ENCODE data around the gene EDNRA.

Gene EDNRA

GRCh38 chr4:147547314-147548056 is 66.6 kb downstream of the EDNRA start:
- no peak overlapping the region for H3K4me3 ChIP-seq (ENCODE audit: low read length)
- no peak for TF ChIP-seq CTCF (conservative IDR thresholded peaks at IDR 0.05; ENCODE audit: low read depth, low read length)
- no peak for DNase-seq (ENCODE audit: low read depth)

GRCh38 chr4:147548256-147548655 is 67.4 kb downstream of the EDNRA start:
- TF ChIP-seq CTCF (conservative IDR thresholded peaks at IDR 0.05; ENCODE audit: low read depth, low read length), result no peak
- H3K4me3 ChIP-seq (ENCODE audit: low read length), result no peak overlapping the region
- DNase-seq (ENCODE audit: low read depth), result no peak

GRCh38 chr4:147550626-147551246 is 69.8 kb downstream of the EDNRA start:
- TF ChIP-seq CTCF (conservative IDR thresholded peaks at IDR 0.05; ENCODE audit: low read depth, low read length), result no peak
- H3K4me3 ChIP-seq (ENCODE audit: low read length), result no peak overlapping the region
- DNase-seq (ENCODE audit: low read depth), result peak; percentile 77

GRCh38 chr4:147560625-147561024 is 79.7 kb downstream of the EDNRA start:
- TF ChIP-seq CTCF (conservative IDR thresholded peaks at IDR 0.05; ENCODE audit: low read depth, low read length), result no peak
- no peak overlapping the region for H3K4me3 ChIP-seq (ENCODE audit: low read length)
- no peak for DNase-seq (ENCODE audit: low read depth)

- TF ChIP-seq CTCF (conservative IDR thresholded peaks at IDR 0.05; ENCODE audit: low read depth, low read length), result no peak
- H3K4me3 ChIP-seq (ENCODE audit: low read length), result no peak overlapping the region
- DNase-seq (ENCODE audit: low read depth), result no peak
Observed at GRCh38 chr4:147566762-147567161, 85.9 kb downstream of the EDNRA start.

- no peak for DNase-seq (ENCODE audit: low read depth)
- H3K4me3 ChIP-seq (ENCODE audit: low read length), result no peak overlapping the region
- TF ChIP-seq CTCF (conservative IDR thresholded peaks at IDR 0.05; ENCODE audit: low read depth, low read length), result no peak
Observed at GRCh38 chr4:147567276-147567675, 86.4 kb downstream of the EDNRA start.

GRCh38 chr4:147570616-147571015 is 89.7 kb downstream of the EDNRA start:
- no peak overlapping the region for H3K4me3 ChIP-seq (ENCODE audit: low read length)
- no peak for DNase-seq (ENCODE audit: low read depth)
- no peak for TF ChIP-seq CTCF (conservative IDR thresholded peaks at IDR 0.05; ENCODE audit: low read depth, low read length)

Measured in retinal pigment epithelial cell (primary cell).